ENCODE measurements around the gene GLE1. TPM values are rescaled to one million over a fixed set of nuclear protein-coding genes. Genes with fewer than 3 reads are reported as not detected.

GLE1 gene
- total RNA-seq, 1 donor from 2014 or later: 28.0 TPM

DNA sequence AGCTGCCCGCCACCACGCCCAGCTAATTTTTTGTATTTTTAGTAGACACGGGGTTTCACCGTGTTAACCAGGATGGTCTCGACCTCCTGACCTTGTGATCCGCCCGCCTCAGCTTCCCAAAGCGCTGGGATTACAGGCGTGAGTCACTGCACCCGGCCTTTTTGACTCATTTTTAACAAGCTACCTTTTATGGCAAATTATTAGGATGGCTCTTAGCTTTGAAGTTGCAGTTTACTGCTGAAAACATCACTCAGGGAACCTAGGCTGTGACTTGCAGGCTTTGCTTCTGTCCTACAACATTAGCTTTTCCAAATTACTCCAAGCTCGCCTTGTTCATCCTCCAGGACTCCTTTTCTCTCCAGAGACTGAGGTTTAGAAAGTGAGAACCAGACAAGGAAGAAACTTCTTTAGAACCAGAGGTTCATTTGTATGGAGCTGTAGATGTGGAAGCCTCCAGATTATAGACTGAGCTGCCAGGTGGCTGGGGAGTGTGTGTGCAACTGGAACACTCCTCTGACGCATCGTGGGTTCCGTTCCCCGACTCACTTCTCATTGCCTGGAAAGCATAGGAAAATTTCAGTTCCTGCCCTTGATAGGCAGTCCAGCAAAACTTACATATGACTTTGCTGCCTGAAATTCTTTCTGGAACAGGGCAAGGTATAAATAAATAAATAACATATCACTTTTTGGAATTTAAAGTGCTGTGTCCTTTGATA lies 24.1 kb downstream of the GLE1 start:
- no peak overlapping the region for H3K4me3 Mint-ChIP-seq
- no peak overlapping the region for H3K27ac Mint-ChIP-seq (ENCODE audit: unreplicated experiment)
- TF ChIP-seq, protein P1, sequence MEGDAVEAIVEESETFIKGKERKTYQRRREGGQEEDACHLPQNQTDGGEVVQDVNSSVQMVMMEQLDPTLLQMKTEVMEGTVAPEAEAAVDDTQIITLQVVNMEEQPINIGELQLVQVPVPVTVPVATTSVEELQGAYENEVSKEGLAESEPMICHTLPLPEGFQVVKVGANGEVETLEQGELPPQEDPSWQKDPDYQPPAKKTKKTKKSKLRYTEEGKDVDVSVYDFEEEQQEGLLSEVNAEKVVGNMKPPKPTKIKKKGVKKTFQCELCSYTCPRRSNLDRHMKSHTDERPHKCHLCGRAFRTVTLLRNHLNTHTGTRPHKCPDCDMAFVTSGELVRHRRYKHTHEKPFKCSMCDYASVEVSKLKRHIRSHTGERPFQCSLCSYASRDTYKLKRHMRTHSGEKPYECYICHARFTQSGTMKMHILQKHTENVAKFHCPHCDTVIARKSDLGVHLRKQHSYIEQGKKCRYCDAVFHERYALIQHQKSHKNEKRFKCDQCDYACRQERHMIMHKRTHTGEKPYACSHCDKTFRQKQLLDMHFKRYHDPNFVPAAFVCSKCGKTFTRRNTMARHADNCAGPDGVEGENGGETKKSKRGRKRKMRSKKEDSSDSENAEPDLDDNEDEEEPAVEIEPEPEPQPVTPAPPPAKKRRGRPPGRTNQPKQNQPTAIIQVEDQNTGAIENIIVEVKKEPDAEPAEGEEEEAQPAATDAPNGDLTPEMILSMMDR (conservative IDR thresholded peaks at IDR 0.05): no peak
- peaks cover 5% of the 10 kb centered on the region for H3K36me3 Mint-ChIP-seq (ENCODE audit: low read depth)
- no peaks in the 10 kb centered on the region for H3K9me3 Mint-ChIP-seq
- DNase-seq (ENCODE audit: low read depth, low spot score): no peak
- no peaks in the 10 kb centered on the region for H3K4me1 Mint-ChIP-seq
- no peaks in the 10 kb centered on the region for H3K27me3 Mint-ChIP-seq (ENCODE audit: low read depth)

- Mint-ChIP-seq H3K27ac (ENCODE audit: unreplicated experiment) (peak overlapping the region; percentile 24), H3K4me1 (no peaks in the 10 kb centered on the region), H3K4me3 (no peak overlapping the region), H3K9me3 (no peaks in the 10 kb centered on the region), H3K36me3 (ENCODE audit: low read depth) (peaks cover 5% of the 10 kb centered on the region), H3K27me3 (ENCODE audit: low read depth) (no peaks in the 10 kb centered on the region)
- no peak for DNase-seq (ENCODE audit: low read depth, low spot score)
- TF ChIP-seq, protein P1 (conservative IDR thresholded peaks at IDR 0.05): no peak
These were observed 24.7 kb downstream of the GLE1 start for GRCh38 chr9:128529191-128529590.

DNA sequence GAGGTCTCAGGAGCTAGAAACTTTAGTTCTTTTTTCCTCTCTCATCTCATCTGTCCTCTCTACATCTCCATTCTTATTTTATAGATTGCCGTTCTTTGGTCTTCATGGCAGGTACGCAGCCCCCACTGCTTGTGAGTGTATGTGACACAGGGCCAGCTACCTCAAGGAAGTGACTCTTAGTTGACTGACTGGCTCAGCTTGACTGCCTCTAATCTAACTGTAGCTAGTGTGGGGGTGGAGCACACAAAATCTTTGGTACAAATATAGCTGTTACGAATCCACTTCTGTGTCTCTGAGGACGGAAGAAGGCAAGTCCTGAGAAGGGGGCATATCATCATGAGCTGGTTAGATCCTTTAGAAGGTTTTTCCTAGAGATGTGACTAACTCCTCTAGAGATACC lies 28.1 kb downstream of the GLE1 start:
- Mint-ChIP-seq H3K9me3 (no peaks in the 10 kb centered on the region), H3K4me1 (no peaks in the 10 kb centered on the region), H3K36me3 (ENCODE audit: low read depth) (peaks cover 8% of the 10 kb centered on the region), H3K4me3 (no peak overlapping the region), H3K27me3 (ENCODE audit: low read depth) (no peaks in the 10 kb centered on the region), H3K27ac (ENCODE audit: unreplicated experiment) (peak overlapping the region; percentile 79)
- no peak for DNase-seq (ENCODE audit: low read depth, low spot score)
- TF ChIP-seq, protein P1 (conservative IDR thresholded peaks at IDR 0.05): no peak

DNA sequence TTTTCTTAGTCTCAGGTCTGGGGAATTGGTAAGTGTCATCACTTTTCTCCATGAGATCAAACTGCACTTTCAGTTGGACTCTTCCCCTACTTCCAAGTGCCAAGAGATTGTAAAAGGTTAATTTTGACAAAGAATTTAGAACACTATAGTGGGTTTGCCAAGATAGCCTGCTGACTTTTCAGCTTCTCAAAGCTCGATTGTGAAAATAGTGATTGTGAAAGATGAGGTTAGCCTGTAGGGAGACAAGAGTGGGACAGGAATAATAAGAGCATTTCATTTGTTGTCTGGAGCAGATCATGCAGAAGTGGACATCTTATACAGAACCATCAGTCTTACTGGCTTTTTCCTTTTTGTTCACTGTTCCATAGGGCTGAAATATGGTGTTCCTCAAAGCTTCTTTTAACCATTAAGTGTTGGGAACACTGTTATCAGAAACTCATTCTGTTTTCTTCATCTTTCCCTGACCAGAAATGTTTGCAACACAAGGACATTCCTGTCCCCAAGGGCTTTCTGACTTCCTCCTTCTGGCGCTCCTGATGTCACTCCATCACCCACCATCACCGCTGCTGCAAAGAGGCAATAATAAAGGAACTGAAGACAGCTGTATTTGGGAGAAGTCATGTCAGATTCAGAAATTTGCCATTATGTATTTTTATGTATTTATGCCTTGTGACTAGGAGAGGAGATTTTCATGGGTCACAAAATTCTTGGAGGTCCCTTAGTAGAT lies 36.3 kb downstream of the GLE1 start:
- TF ChIP-seq, protein P1 (conservative IDR thresholded peaks at IDR 0.05): no peak
- H3K4me1 Mint-ChIP-seq: no peaks in the 10 kb centered on the region
- no peaks in the 10 kb centered on the region for H3K9me3 Mint-ChIP-seq
- H3K27ac Mint-ChIP-seq (ENCODE audit: unreplicated experiment): no peak overlapping the region
- H3K4me3 Mint-ChIP-seq: no peak overlapping the region
- DNase-seq (ENCODE audit: low read depth, low spot score): no peak
- H3K36me3 Mint-ChIP-seq (ENCODE audit: low read depth): peaks cover 9% of the 10 kb centered on the region
- no peaks in the 10 kb centered on the region for H3K27me3 Mint-ChIP-seq (ENCODE audit: low read depth)

- Mint-ChIP-seq H3K36me3 (ENCODE audit: low read depth) (peaks cover 3% of the 10 kb centered on the region), H3K9me3 (no peaks in the 10 kb centered on the region), H3K4me3 (no peak overlapping the region), H3K4me1 (peaks cover 12% of the 10 kb centered on the region), H3K27ac (ENCODE audit: unreplicated experiment) (no peak overlapping the region), H3K27me3 (ENCODE audit: low read depth) (no peaks in the 10 kb centered on the region)
- DNase-seq (ENCODE audit: low read depth, low spot score): no peak
- TF ChIP-seq, protein P1 (conservative IDR thresholded peaks at IDR 0.05): no peak
These were observed 42.0 kb downstream of the GLE1 start for GRCh38 chr9:128546504-128546903.
